GM21447 (cell line): ENCODE measurements around the gene RARB.

ENCODE experiments used
- ATAC-seq: cut with Tn5 transposase; IDR thresholded peaks from one replicate; pipeline ENCODE4 v1.9.1; 2021; ENCODE audit not compliant: unreplicated experiment

Gene RARB

DNA sequence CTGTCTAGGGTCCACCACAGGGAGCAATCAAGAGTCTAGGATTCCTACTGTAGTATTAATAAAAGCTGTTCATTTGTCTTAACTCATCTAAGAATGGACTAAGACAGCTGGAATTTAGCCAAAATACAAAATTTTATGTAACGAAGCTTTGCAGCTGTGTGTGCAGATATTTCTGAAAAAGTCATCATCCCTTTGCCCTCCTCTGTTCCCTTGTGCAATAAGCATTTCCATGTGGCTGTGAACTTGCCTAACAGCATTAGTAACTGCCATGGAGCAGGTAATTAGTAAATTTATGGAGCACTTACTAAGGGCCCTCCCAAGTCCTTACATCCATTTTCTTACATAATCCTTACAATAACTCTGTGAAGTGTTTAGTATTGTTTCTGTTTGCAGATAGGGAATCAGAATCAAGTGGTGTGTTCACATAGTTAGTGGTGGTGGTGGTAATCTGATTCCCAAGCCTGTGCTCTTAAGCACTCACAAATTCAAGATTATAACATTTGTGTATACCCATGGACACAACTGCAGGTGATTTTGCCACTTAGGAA lies 114.5 kb downstream of the RARB start:
- ATAC-seq: no peak

DNA sequence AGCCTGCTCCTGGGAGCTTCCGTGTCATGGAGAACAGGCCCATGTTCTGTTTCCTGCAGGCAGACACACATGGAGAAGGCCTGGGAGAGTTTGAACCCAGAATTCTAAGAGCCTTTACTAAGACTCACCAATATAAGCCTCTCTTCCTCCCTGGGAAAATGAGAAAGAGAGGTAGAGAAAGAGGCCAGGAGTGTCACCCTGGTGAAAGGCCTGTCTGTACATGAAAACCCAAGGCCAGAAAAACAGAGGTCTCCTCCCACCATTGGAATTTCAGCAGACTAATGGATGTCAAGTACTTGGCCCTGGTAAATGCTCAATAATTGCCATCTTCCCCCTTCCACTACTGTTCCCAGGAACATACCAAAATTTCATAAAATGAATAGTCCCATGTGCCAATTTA lies 119.0 kb downstream of the RARB start:
- no peak for ATAC-seq

DNA sequence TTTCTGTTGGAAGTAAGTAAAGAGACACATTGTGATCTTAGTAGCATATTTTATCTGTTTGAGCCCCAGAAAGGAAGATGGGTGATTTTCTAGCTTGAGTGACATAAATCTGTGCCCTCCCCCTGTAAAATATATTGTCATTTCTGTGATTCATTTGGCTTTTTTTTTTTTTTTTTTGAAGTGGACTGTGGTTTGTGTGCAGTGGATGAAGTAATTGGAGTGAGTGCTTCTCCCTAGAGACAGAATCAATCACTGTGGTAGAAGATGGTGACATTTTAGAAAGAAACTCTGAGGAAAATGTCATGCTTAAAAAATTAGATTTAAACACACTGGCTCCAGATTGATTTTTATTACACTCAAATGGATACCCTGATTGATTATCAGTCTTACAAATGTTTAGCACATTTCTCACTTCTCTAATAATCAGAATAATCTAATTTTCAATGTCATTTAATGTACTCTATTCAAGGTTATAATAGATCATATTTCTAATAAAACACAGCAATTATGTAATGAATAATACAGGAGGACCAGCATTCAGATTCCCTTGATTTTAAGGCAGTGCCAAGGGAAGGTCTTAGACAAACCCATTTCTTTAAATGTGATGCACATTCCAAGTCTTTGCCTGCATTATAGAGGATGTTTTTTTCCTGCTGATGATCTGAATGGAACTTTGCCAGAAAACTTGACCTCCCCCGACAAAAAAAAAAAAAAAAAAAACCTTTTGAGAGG lies 120.0 kb downstream of the RARB start:
- no peak for ATAC-seq

DNA sequence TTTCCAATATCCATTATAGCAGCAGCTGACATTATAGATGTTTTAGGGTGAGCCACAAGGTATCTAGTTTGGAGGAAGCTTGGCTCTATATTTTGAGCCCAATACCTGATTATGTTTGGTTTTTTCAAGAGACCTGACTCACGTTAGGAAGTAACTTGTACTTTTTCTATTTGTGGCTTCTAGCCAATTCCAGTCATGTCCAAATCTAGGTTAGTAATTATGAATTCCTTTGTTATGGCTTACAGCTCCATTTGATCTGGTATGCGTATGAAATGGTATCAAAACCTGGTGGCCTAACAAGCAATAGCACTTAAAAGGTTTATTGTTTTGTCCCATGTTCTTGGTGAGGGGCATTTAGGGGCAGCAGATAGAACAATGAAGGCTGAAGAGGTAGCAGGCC lies 120.8 kb downstream of the RARB start:
- ATAC-seq: no peak

DNA sequence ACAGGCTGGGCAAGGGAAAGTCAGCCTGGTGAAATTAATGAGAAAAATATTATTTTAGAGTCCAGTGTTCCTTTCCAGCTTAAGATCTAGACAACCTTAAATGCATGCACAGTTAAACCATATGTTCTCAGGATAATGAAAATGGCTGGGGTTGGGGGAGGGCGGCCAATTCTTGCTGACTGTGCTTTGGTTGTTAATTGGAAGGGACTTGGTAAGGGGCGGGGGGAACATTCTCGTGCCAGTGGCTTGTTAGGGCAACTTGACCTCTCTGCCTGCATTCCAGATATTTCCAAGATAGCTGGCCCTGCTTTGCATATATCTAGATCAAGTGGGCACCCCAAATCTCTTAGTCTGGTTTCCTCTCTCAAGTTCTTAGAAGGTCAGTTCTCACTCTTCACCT lies 124.2 kb downstream of the RARB start:
- ATAC-seq: no peak

DNA sequence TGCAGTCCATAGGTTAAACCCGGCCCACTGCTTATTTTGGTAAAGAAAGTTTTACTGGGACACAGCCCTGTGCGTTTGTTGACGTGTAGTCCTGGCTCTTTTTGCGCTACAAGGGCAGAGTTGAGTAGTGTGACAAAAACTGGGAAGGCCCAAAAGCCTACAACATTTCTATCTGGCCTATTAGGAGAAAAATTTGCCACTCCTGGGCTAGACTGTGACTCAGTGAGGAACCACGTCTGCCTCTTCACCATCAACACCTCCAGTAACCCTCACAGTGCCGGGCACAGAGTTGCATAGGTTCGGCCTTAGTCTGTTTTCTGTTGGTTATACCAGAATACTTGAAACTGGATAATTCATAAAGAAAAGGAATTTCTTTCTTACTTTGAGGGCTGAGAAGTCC lies 126.3 kb downstream of the RARB start:
- ATAC-seq: no peak

DNA sequence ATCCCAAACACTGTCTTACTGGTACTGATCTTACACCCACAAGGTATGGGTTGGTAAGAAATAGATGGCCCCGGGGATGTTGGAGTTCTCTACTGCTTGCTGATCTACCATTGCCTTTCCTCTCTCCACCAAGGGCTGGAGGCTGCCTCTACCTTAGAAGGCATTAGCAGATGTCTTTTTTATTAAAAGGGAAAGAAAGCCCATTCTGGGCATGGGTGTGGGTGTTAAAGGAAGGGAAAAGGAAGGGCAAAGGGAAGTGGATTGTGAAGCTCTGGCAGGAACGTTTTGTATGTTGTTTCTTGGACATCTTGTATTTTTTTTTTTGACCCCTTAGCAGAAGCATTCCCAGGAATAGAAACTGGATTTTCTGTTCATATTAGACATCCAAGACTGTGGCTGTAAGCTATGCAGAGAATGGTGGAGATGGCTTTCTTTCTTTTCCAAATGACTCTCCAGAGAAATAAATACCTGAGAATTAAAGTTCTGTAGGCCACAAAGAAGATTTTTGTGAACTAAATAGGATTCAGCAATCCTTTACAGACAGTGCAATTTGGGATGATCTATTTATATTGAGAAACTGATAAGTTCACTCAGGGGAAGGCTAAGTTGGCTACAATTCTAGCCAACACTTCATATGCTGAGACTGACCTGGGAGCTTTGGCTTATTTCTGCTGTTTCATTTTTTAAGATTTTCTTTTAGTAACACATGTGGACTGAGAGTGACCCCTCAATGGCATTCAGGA lies 127.8 kb downstream of the RARB start:
- ATAC-seq: no peak

DNA sequence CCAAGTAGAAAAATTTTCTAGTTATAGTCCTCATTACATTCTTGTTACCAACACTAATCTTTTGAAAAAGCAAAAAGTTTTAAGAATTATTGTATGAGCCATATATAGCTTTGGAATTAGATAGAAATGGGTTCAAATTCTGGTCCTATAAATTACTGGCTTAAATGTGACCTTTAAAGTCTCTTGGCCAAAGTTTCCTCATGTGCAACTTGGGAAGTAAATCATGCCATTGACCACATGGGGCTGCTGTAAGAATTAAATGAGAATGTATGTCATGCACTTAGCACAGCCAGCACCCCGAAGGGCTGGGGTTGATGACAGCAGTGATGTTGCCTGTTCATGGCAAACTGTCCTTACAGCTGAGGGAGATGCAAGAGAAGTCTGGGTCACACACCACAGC lies 128.4 kb downstream of the RARB start:
- no peak for ATAC-seq

DNA sequence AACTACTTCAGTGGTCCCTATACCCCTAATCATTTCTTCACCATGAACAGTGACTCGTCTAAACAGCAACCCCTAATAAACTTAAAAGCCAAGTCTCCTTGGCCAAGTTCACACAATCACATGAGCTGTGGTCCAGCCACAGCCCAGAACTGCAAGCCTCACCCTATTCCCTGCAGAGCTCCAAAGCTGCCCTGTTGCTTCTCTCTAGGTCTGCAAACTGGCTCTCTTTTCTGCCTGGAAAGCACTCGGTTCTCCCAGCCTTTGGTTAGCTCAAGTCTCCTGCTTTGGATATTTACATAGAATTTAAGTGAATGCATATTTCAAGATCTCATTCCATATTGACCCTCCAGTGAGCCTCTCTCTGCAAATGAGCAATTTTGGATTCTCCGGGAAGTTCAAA lies 129.6 kb downstream of the RARB start:
- ATAC-seq: no peak

DNA sequence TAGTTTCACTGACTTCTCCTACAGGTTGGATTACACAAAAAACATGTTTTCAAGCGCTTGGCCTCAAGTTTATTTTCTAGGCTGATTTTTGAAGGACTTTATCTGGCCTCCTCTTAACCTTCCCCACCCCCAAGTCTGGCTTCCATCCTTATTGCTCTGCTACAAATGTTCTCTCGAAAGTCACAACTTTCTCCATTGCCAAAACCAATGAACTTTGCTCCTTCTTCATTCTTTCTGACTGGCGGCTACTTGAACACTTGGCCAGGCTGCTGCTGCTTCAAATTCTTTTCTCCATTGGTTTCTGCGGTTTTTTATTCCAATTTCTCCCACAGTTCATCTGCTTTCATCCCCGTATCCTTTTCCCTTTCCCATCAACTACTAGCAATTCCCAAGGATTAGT lies 130.1 kb downstream of the RARB start:
- no peak for ATAC-seq

DNA sequence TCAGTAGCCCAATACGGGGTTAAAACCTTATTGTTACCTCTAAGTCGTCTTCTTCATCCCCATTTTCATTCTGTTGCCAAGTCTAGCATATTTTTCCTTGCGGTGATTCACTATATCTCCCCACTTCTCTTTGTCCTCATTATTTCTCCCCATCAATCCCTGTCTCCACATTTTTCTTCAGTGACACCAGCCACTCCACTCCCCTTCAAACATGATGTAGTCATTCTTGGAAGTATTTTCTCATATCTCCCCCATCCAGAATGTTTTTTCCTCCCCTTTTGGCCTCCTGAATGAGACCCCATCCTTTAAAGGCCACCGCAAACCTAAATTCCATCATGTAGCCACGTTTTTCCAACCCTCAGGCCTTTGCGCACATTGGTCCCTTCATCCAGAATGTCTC lies 130.7 kb downstream of the RARB start:
- no peak for ATAC-seq

DNA sequence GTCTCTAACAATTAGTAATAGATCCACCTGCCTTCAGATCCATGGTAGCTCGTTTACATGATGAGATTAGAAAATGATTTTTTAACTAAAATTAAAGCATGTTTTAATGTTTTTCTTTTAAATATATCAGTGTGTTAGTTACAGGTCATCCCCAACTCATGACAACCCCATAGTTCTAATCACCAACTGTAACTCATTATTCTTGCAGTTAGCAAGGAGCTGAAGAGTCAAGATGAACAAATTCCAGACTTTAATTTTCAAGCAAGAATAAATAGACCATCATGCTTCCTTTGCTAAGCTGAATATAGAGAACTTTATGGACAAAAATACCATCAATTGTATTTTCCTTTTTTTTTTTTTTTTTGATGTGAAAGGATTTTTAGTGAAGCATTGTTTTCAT lies 135.5 kb downstream of the RARB start:
- no peak for ATAC-seq

DNA sequence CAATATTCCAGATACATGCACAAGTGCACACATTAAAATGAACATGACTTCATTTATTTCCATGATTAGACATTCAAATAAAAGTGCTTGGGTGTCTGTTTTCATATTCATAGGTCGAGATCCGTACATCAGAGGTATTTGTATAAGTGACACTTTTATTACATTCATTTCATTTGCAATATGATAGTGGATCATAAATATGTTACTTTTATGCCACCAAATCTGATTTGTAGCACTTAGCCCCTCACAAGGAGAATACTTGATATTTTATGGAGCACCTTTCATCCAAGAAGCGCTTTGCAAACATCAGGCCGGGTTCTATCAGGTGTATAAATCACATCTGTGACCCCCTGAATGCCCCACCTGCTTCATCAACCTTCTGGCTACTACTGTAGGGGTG lies 136.0 kb downstream of the RARB start:
- ATAC-seq: no peak

DNA sequence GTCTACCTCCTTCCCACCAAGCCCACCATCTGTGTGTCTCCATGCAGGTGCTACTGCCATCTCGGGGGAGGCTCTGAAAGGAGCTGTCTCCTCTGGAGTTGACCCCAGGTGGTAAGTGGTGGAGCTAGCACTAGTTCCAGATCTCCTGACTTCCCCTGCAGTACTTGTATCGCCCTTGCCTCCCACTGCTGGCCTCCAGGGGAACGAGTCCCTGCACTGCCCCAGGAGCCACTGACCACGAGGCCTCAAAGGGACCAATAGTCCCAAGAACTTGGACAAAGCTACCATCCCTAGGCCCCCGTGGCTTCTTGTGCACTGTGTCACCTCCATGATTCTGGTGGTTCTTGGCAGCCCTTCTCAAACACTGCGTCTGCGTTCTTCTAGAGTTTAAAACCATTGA lies 137.7 kb downstream of the RARB start:
- no peak for ATAC-seq

DNA sequence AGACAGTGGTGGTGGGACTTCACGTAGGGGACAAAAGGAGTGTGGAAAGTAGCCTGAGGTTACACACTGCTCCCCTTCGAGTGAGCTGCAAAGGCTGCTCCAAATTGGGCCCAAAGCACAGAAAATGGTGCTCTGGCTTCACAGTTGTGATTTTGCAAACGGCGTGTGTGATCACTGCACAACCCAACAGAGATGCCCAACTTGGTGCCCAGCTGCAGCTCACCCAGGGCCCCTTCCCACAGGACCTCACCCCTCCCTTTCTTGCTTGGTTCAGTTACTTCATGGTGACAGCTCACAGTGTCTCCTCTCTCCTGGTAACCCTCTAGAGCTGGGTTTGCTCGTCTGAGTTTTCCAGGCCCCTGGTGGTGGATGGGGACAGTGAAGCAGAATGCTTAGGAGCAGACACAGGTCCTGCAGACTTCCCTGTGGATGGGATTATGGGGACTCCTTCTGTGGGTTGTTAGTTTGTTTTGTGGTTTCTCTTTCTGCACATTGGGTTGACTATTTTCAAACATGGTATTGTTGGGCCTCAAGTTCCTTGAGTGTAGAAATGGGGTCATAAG lies 138.4 kb downstream of the RARB start:
- no peak for ATAC-seq

DNA sequence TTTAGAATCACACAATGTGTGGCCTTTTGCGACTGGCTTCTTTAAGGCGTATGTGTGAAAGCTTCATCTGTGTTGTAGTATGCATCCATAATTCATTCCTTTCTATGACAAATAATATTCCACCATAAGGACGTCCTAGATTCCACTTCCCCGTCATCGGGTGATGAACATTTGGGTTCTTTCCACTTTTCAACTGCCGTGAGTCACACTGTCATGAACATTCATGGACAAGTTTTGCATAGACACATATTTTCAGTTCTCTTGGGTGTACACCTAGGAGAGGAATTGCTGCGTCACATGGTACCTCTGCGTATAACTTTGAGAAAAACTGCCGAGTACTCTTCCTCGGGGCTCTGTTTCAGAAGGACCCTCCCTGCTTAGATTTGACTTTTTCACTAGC lies 139.3 kb downstream of the RARB start:
- no peak for ATAC-seq

DNA sequence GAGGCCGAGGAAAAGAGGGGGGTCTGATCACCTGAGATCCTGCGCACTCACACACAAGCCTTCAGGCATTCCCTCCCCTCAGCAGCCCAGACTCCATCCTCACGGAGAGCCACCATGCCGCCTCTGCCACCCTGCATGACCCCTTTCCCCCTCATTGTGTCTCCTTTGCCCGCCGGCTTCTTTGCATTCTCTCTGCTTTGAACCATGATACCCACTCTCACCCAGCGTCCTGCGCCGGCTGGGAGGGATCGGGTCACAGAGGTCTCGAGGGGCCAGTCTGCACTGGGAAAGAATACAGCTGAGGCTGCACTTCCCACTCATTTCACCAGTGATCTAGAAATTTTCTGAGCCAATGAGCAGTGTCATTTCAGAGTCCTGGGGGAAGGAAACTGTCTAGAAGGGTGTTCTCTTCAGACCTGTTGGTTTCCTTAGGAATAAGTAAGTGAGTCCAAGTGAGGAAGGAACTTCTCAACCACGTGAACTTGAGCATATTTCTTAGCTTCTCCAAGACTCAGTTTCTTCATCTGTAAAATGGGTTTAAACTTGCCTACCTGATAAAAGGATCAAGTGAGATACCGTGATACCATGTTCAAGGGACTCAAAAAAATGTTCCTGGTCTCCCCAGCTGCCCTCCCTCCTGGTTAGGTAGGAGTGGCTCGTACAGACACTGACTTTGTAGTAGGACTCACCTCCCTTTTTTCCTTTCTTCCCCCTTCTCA lies 139.9 kb downstream of the RARB start:
- ATAC-seq: no peak

DNA sequence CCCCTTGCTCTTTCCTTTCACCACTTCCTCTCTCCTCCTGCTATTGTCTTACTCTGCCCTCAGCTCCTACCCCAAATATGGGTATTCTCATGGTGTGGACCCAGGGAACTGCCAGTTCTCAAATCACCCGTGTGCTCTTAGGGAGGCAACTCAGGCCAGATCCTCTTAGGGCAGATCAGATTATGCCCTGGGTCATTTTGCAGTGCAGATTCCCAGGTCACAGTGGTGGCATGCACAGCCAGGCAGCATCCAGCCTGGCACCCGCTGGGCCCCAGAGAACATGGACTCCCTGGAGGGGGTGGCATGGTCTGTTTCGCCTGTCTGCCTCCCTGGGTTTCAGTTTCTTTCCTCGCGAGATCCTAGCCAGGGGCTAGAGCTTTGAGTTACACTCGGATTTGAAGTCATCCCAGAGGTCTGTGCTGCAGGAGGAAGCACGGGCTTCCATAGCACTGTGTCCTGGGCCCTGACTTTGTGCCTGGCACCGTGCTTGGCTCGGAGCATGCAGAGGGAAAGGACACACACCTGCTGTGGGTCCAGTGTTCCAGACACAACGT lies 140.5 kb downstream of the RARB start:
- ATAC-seq: no peak

DNA sequence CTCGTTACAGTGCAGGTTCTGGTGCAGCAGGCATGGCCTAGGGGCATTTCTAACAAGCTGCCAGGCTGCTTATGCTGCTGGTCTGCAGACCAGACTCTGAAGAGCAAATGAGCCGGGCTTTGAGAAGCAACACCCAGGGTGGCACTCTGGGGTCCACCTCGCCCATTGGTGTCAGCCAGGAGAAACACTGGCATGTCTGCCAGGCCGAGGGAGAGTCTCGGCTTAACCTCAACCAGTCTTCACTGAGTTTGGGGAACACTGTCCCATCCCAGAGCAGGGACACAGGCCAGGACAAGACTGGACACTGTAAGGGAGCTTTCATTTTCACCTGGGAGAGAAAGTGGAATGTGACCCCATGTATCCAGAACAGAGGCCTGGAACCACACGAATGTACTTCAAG lies 143.2 kb downstream of the RARB start:
- ATAC-seq: no peak

DNA sequence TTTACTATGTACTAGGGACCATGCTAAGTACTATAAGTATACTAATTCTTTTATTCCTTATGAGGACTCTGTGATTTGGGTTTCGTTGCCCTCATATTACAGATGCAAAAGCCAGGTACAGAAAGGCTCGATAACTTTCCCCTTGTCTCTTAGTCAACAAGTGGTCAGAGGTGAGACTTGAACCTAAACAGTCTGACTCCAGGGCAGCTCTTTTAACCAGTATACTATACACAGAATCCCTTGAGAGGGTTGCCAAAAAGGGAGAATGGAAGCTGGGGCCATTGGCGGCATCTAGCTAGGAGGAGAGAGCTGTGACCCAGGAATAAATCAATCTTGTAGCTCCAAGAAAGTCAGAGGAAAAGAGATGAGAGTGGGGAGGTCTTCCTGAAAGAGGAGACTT lies 144.3 kb downstream of the RARB start:
- ATAC-seq: no peak

DNA sequence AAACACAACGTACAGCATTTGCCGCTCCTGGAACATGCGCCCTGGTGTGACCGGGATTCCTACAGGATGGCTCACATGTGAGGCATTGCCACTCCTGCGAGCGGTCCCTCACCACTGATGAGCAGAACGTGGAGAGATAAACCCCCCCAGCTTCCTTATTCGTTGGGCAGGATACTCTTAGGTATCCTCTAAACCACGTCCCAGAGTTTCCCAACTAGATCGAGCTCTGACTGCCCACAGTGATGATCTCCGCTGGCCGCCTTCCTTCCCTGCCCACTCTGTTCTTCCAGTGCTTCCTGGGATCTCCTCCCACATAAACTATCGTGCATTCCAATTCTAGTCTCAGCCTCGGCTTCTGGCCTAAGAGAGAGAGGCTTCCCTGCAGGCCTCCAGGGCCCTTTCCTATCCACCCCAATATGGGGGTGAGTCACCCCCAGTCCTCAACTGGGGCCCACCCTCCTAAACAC lies 144.9 kb downstream of the RARB start:
- no peak for ATAC-seq
